H1 (cell line): Measurements from ENCODE around the gene PGM1. TPM values are rescaled to one million over a fixed set of nuclear protein-coding genes. Genes with fewer than 3 reads are reported as not detected.

Source experiments
- CTCF ChIA-PET: fragments of 300-600 bp; sonication (Branson Sonifier 250); formaldehyde crosslinking; loops from one replicate; lab custom pipeline; 2021; ENCODE audit not compliant: partially characterized antibody; lab: Charles Lee
- POLR2A ChIA-PET: fragments of 300-600 bp; sonication (Branson Sonifier 250); formaldehyde crosslinking; loops from one replicate; lab custom pipeline; 2021; ENCODE audit warnings: inconsistent platforms; ENCODE audit not compliant: partially characterized antibody; lab: Charles Lee
- DNase-seq, 2 experiments: peaks; one replicate each; pipeline versions ENCODE4 v3.0.0 to v3.0.0-alpha.2; 2010 to 2022; ENCODE audit warnings: low spot score in 2 of 2, low read depth in 1 of 2, mixed read lengths in 1 of 2
- FAIRE-seq: peaks from 2 replicates; lab custom pipeline; 2011; peaks lifted over from hg19 to GRCh38; lab: Jason Lieb, UNC
- H2AFZ ChIP-seq: 2 replicates; pipeline ENCODE4 v1.8.1; 2012; ENCODE audit warnings: low read length, inconsistent platforms
- H2AK5ac ChIP-seq: 2 replicates; pipeline ENCODE4 v1.6.1; 2013; ENCODE audit warnings: low read depth, low read length
- H2BK120ac ChIP-seq: replicated peaks from 2 replicates; pipeline ENCODE3; 2013; ENCODE audit warnings: low read depth, low read length, inconsistent platforms
- H2BK12ac ChIP-seq: 2 replicates; pipeline ENCODE4 v1.6.1; 2013; ENCODE audit warnings: low read depth, low read length
- H2BK15ac ChIP-seq: 2 replicates; pipeline ENCODE4 v1.6.1; 2013; ENCODE audit warnings: low read length
- H2BK20ac ChIP-seq: 2 replicates; pipeline ENCODE4 v1.6.1; 2013; ENCODE audit warnings: low read length
- H2BK5ac ChIP-seq: 2 replicates; pipeline ENCODE4 v1.6.1; 2013; ENCODE audit warnings: low read depth, low read length
- H3K14ac ChIP-seq: 2 replicates; pipeline ENCODE4 v1.6.1; 2013; ENCODE audit warnings: inconsistent platforms; ENCODE audit not compliant: insufficient read length
- H3K18ac ChIP-seq: 2 replicates; pipeline ENCODE4 v1.6.1; 2013; ENCODE audit warnings: low read length; ENCODE audit errors: extremely low read depth
- H3K23ac ChIP-seq: 2 replicates; pipeline ENCODE4 v1.6.1; 2013; ENCODE audit warnings: inconsistent platforms; ENCODE audit not compliant: insufficient read length
- H3K23me2 ChIP-seq: 2 replicates; pipeline ENCODE4 v1.6.1; 2013; ENCODE audit warnings: low read depth, low read length
- H3K27ac ChIP-seq: 2 replicates; pipeline ENCODE4 v1.6.1; 2011; ENCODE audit warnings: low read depth, low read length, inconsistent platforms
- H3K27me3 ChIP-seq, 4 experiments: replicated peaks in 1 of 4; 1 replicate in 1 of 4; 2 replicates in 3 of 4; pipeline versions ENCODE4 v1.6.1 to v1.8.1; 2011 to 2013; ENCODE audit warnings: low read length in 3 of 4, mild to moderate bottlenecking in 3 of 4, inconsistent platforms in 2 of 4, mixed read lengths in 2 of 4, moderate library complexity in 1 of 4; ENCODE audit not compliant: control insufficient read depth in 3 of 4, insufficient read depth in 3 of 4; ENCODE audit errors: extremely low read depth in 1 of 4
- H3K36me3 ChIP-seq, 4 experiments: 2 replicates each; pipeline versions ENCODE4 v1.6.1 to v1.8.1; 2011 to 2013; ENCODE audit warnings: mild to moderate bottlenecking in 4 of 4, low read length in 3 of 4, moderate library complexity in 2 of 4, control low read depth in 1 of 4, inconsistent platforms in 1 of 4; ENCODE audit not compliant: insufficient read depth in 4 of 4, control insufficient read depth in 2 of 4
- H3K4ac ChIP-seq: replicated peaks from 2 replicates; pipeline ENCODE3; 2013; ENCODE audit warnings: low read length, low read depth, mixed read lengths, inconsistent platforms; ENCODE audit not compliant: insufficient read length
- H3K4me1 ChIP-seq, 4 experiments: replicated peaks in 1 of 4; 1 replicate in 1 of 4; 2 replicates in 3 of 4; pipeline versions ENCODE4 v1.6.1 to v1.8.1; 2011 to 2013; ENCODE audit warnings: low read length in 3 of 4, inconsistent platforms in 2 of 4, mixed read lengths in 1 of 4; ENCODE audit not compliant: insufficient read depth in 4 of 4, control insufficient read depth in 3 of 4
- H3K4me2 ChIP-seq, 2 experiments: 2 replicates each; pipeline versions ENCODE4 v1.6.1 to v1.8.1; 2011 to 2013; ENCODE audit warnings: low read depth in 2 of 2, low read length in 2 of 2, control low read depth in 1 of 2, inconsistent platforms in 1 of 2, mild to moderate bottlenecking in 1 of 2; ENCODE audit not compliant: insufficient read depth in 1 of 2
- H3K4me3 ChIP-seq, 4 experiments: fragments of 200-600, 300-600 bp in 1 of 4; sonication (generic), shearing (Covaris generic), sonication (Bioruptor Twin) in 1 of 4; 2 replicates each; pipeline versions ENCODE4 v1.5.1 to v1.8.1; 2011 to 2016; ENCODE audit warnings: low read length in 4 of 4, low read depth in 3 of 4, control low read depth in 2 of 4, inconsistent platforms in 2 of 4, mild to moderate bottlenecking in 2 of 4, mixed read lengths in 1 of 4, moderate library complexity in 1 of 4; ENCODE audit not compliant: insufficient read depth in 2 of 4; ENCODE audit errors: extremely low read depth in 1 of 4
- H3K56ac ChIP-seq: replicated peaks from 2 replicates; pipeline ENCODE3; 2013; ENCODE audit warnings: low read depth, mild to moderate bottlenecking, mixed read lengths, low read length, inconsistent platforms; ENCODE audit not compliant: insufficient read length
- H3K79me1 ChIP-seq: 2 replicates; pipeline ENCODE4 v1.6.1; 2013; ENCODE audit warnings: low read depth, low read length, control low read depth
- H3K79me2 ChIP-seq, 2 experiments: 2 replicates each; pipeline versions ENCODE4 v1.6.1 to v1.8.1; 2012 to 2013; ENCODE audit warnings: low read length in 2 of 2, mild to moderate bottlenecking in 2 of 2, inconsistent platforms in 1 of 2; ENCODE audit not compliant: insufficient read depth in 2 of 2, control insufficient read depth in 1 of 2
- H3K9ac ChIP-seq, 4 experiments: replicated peaks in 1 of 4; 1 replicate in 1 of 4; 2 replicates in 3 of 4; pipeline versions ENCODE4 v1.6.1 to v1.8.1; 2011 to 2013; ENCODE audit warnings: low read depth in 3 of 4, low read length in 3 of 4, control low read depth in 2 of 4, mild to moderate bottlenecking in 2 of 4, moderate library complexity in 2 of 4, inconsistent platforms in 1 of 4; ENCODE audit errors: extremely low read depth in 1 of 4
- H3K9me3 ChIP-seq, 2 experiments: 2 replicates each; pipeline versions ENCODE4 v1.6.1 to v1.8.1; 2012 to 2013; ENCODE audit warnings: mild to moderate bottlenecking in 2 of 2, moderate library complexity in 2 of 2, control low read depth in 1 of 2, inconsistent platforms in 1 of 2, low read depth in 1 of 2, low read length in 1 of 2, mixed read lengths in 1 of 2; ENCODE audit not compliant: insufficient read depth in 2 of 2
- H4K20me1 ChIP-seq, 2 experiments: replicated peaks in 1 of 2; 2 replicates each; pipeline versions ENCODE3 to v1.8.1; 2011 to 2013; ENCODE audit warnings: inconsistent platforms in 2 of 2, low read length in 2 of 2, mild to moderate bottlenecking in 1 of 2; ENCODE audit not compliant: insufficient read depth in 2 of 2, control insufficient read depth in 1 of 2
- H4K5ac ChIP-seq: 2 replicates; pipeline ENCODE4 v1.6.1; 2013; ENCODE audit warnings: low read length, low read depth, mixed read lengths, inconsistent platforms; ENCODE audit not compliant: insufficient read length
- H4K8ac ChIP-seq: 2 replicates; pipeline ENCODE4 v1.8.0; 2013; ENCODE audit warnings: mild to moderate bottlenecking, moderate library complexity, low read length, inconsistent platforms; ENCODE audit not compliant: insufficient read depth; ENCODE audit errors: extremely low read depth
- H4K91ac ChIP-seq: replicated peaks from 2 replicates; pipeline ENCODE3; 2013; ENCODE audit warnings: low read length, mixed read lengths, inconsistent platforms; ENCODE audit not compliant: insufficient read length
- FOSL1 ChIP-seq: IDR thresholded peaks from 2 replicates; pipeline ENCODE4 v1.6.1; 2011; ENCODE audit warnings: mild to moderate bottlenecking, low read depth, low read length, moderate library complexity; ENCODE audit not compliant: insufficient read depth
- GTF2F1 ChIP-seq: IDR thresholded peaks from 2 replicates; pipeline ENCODE4 v1.6.1; 2012; ENCODE audit warnings: low read depth, low read length, improper control_type of control experiment, borderline replicate concordance
- WGBS, 2 experiments: shearing (Covaris generic) in 1 of 2; methylation state at CpG; one replicate each; pipeline versions ENCODE4 v1.1.6 to v1.1.7; 2013 to 2015; ENCODE audit warnings: low lambda C conversion rate in 2 of 2, mixed read lengths in 2 of 2, inconsistent platforms in 1 of 2, low coverage in 1 of 2, missing lambda C conversion rate in 1 of 2; ENCODE audit not compliant: insufficient replicate concordance in 2 of 2, insufficient coverage in 1 of 2, insufficient read length in 1 of 2; ENCODE audit errors: extremely low coverage in 1 of 2, missing lambda C conversion rate in 1 of 2; 5-methylcytosine and 5-hydroxymethylcytosine counted together
- polyA plus RNA-seq, 7 experiments: library from polyadenylated mRNA; depleted of rRNA in 3 of 7; stranded (reverse) in 5 of 7; unstranded in 2 of 7; fragments of >200 nt in 5 of 7; fragments of 200-250 nt in 2 of 7; gene quantifications; 1 replicate in 5 of 7; 2 replicates in 1 of 7; 4 replicates in 1 of 7; pipeline versions ENCODE4 v1.2.1 to v1.2.3, GENCODE V29; 2011 to 2013; ENCODE audit warnings: missing spikeins in 2 of 7, mixed read lengths in 2 of 7
- total RNA-seq: library from RNA; stranded (reverse); fragmentation: NEBNext Ultra II Directional; extraction: Animal tissue kit (Norgen Biotek cat#: 25700); gene quantifications from 2 replicates; pipeline ENCODE4 v1.2.1, GENCODE V29; 2021

Gene PGM1
- total and polyA plus RNA-seq, 2 of the 8 experiments (the other 6 are each of a cell fraction or from before 2014, with no cell fraction given): 33.0 to 65.4 TPM

GRCh38 chr1:63632110-63632509, 38.9 kb downstream of the PGM1 start:
- Histone ChIP-seq H3K23ac (no peak overlapping the region), H3K23me2 (0 out of 2 replicates have a peak, but pooled peaks cover 2% of the 10 kb centered on the region), H3K18ac (no peak overlapping the region), H4K5ac (no peak overlapping the region), H2BK120ac (no peak overlapping the region), H2AK5ac (no peak overlapping the region), H3K79me2 (no peaks in the 10 kb centered on the region), H4K20me1 (peaks cover 0 to 1% of the 10 kb centered on the region in 2 experiments), H2BK15ac (no peak overlapping the region), H3K14ac (no peak overlapping the region), H3K56ac (no peak overlapping the region), H3K4me2 (no peak overlapping the region), H3K27me3 (no peaks in the 10 kb centered on the region), H2AFZ (no peak overlapping the region), H3K9ac (no peak overlapping the region), H2BK20ac (no peak overlapping the region), H3K4me1 (no peaks in the 10 kb centered on the region), H2BK12ac (no peak overlapping the region), H3K36me3 (peaks cover 2 to 35% (median 6%) of the 10 kb centered on the region in 4 experiments; a peak in 6 of 8 replicates), H4K91ac (no peak overlapping the region), H2BK5ac (no peak overlapping the region), H3K27ac (no peak overlapping the region), H3K9me3 (no peaks in the 10 kb centered on the region), H3K4ac (no peak overlapping the region), H4K8ac (no peak overlapping the region), H3K4me3 (no peak overlapping the region), H3K79me1 (no peaks in the 10 kb centered on the region)
- TF ChIP-seq GTF2F1 (no peak), FOSL1 (no peak)
- FAIRE-seq (no peak), DNase-seq (no peak)
- 88% methylated on average over 5 of the region's 5 CpGs; no CpG with 5 or more reads in 1 of the 2 experiments for WGBS, 2 experiments
- POLR2A ChIA-PET: interaction anchor here (0.7 kb wide), 1 partner anchor 16 kb away, joined by 3 read pairs; no protein-coding TSS in a partner anchor
- CTCF ChIA-PET: interaction anchor here (1.0 to 1.7 kb wide), 2 partner anchors 15 to 74 kb away, joined by 4 read pairs; no protein-coding TSS in a partner anchor
